OCI-LY3 (cell line): ENCODE data around the gene ARF1.
A peak's percentile ranks its signal among the peaks of the same experiment; 100 is the strongest.

Experiments used
- H2AFZ ChIP-seq: fragments of 200-600, 300-600 bp; shearing (Covaris generic); 2 replicates; pipeline ENCODE4 v1.6.0; 2014; ENCODE audit warnings: antibody characterized with exemption, low read depth, low read length
- H3K27ac ChIP-seq: fragments of 200-600, 300-600 bp; sonication (generic); 2 replicates; pipeline ENCODE4 v1.5.1; 2014; ENCODE audit warnings: mild to moderate bottlenecking, low read length, moderate library complexity, mixed read lengths
- H3K27me3 ChIP-seq: fragments of 200-600, 300-600 bp; sonication (generic); 2 replicates; pipeline ENCODE4 v1.6.1; 2014; ENCODE audit warnings: low read depth, low read length, mixed read lengths
- H3K36me3 ChIP-seq: fragments of 200-600, 300-600 bp; sonication (generic); replicated peaks from 2 replicates; pipeline ENCODE3; 2014; ENCODE audit warnings: low read depth, low read length, mixed read lengths
- H3K4me1 ChIP-seq: fragments of 300-600, 200-600 bp; sonication (generic); 2 replicates; pipeline ENCODE4 v1.6.1; 2014; ENCODE audit warnings: low read length, mixed read lengths
- H3K4me2 ChIP-seq: fragments of 200-600, 300-600 bp; sonication (generic); 2 replicates; pipeline ENCODE4 v1.6.1; 2014; ENCODE audit warnings: low read length, mixed read lengths
- H3K4me3 ChIP-seq: fragments of 300-600, 200-600 bp; sonication (generic); 2 replicates; pipeline ENCODE4 v1.5.1; 2014; ENCODE audit warnings: antibody characterized with exemption, mild to moderate bottlenecking, low read length, moderate library complexity
- H3K79me2 ChIP-seq: fragments of 300-600, 200-600 bp; shearing (Covaris generic); 2 replicates; pipeline ENCODE4 v1.6.1; 2014; ENCODE audit warnings: mild to moderate bottlenecking, low read length, mixed read lengths
- H3K9ac ChIP-seq: fragments of 300-600, 200-600 bp; shearing (Covaris generic); 2 replicates; pipeline ENCODE4 v1.6.0; 2014; ENCODE audit warnings: mild to moderate bottlenecking, low read length, moderate library complexity
- H3K9me3 ChIP-seq: fragments of 200-600, 300-600 bp; shearing (Covaris generic); 2 replicates; pipeline ENCODE4 v1.6.1; 2014; ENCODE audit warnings: low read length, mixed read lengths; ENCODE audit not compliant: insufficient read depth
- H4K20me1 ChIP-seq: fragments of 200-600, 300-600 bp; sonication (generic); 2 replicates; pipeline ENCODE4 v1.6.1; 2016; ENCODE audit warnings: low read length, mixed read lengths; ENCODE audit not compliant: insufficient read depth
- CTCF ChIP-seq: fragments of 200-600, 300-600 bp; sonication (generic); IDR thresholded peaks from 2 replicates; pipeline ENCODE4 v1.5.1; 2014; ENCODE audit warnings: antibody characterized with exemption, low read length, low read depth
- EZH2phosphoT487 ChIP-seq: fragments of 200-600 bp; shearing (Covaris generic); IDR thresholded peaks from 2 replicates; pipeline ENCODE4 v1.6.1; 2018; ENCODE audit warnings: antibody characterized with exemption, mixed run types, low read depth

Gene ARF1

GRCh38 chr1:228082214-228082917 lies at the start of gene ARF1:
Gene ARF1, plus strand, starts transcription at chr1:228082708. Its CDS starts 14,407 bp downstream, at chr1:228097115.
- peaks cover 78% of the 10 kb centered on the region for H3K79me2 ChIP-seq
- peaks cover 55% of the 10 kb centered on the region for H4K20me1 ChIP-seq
- H3K9me3 ChIP-seq: no peaks in the 10 kb centered on the region
- peak within 1 kb of the TSS; percentile 70 for H3K27ac ChIP-seq
- peak within 1 kb of the TSS; percentile 95 for H3K4me3 ChIP-seq
- no peak within 1 kb of the TSS for H2AFZ ChIP-seq
- peaks cover 34% of the 10 kb centered on the region for H3K36me3 ChIP-seq
- H3K4me1 ChIP-seq: peaks cover 31% of the 10 kb centered on the region
- H3K4me2 ChIP-seq: peak within 1 kb of the TSS; percentile 95
- H3K9ac ChIP-seq: peak within 1 kb of the TSS; percentile 94
- H3K27me3 ChIP-seq: no peaks in the 10 kb centered on the region
- TF ChIP-seq EZH2phosphoT487 (no peak), CTCF (no peak)

GRCh38 chr1:228033376-228033775 lies 49.1 kb upstream of the ARF1 start:
- H4K20me1 ChIP-seq: no peaks in the 10 kb centered on the region
- H3K4me1 ChIP-seq: 0 out of 2 replicates have a peak, but pooled peaks cover 4% of the 10 kb centered on the region
- no peak overlapping the region for H3K27ac ChIP-seq
- H3K4me3 ChIP-seq: no peak overlapping the region
- H3K36me3 ChIP-seq: no peaks in the 10 kb centered on the region
- no peak overlapping the region for H3K4me2 ChIP-seq
- H3K79me2 ChIP-seq: no peaks in the 10 kb centered on the region
- H3K27me3 ChIP-seq: no peaks in the 10 kb centered on the region
- TF ChIP-seq CTCF (no peak), EZH2phosphoT487 (no peak)
- H2AFZ ChIP-seq: no peak overlapping the region
- H3K9ac ChIP-seq: no peak overlapping the region
- no peaks in the 10 kb centered on the region for H3K9me3 ChIP-seq

GRCh38 chr1:228034954-228035837 lies 47.3 kb upstream of the ARF1 start:
- no peaks in the 10 kb centered on the region for H3K9me3 ChIP-seq
- H3K27ac ChIP-seq: no peak overlapping the region
- no peaks in the 10 kb centered on the region for H3K79me2 ChIP-seq
- H3K4me1 ChIP-seq: 0 out of 2 replicates have a peak, but pooled peaks cover 4% of the 10 kb centered on the region
- no peaks in the 10 kb centered on the region for H3K36me3 ChIP-seq
- H3K27me3 ChIP-seq: peaks cover 14% of the 10 kb centered on the region
- H3K9ac ChIP-seq: no peak overlapping the region
- no peak overlapping the region for H3K4me3 ChIP-seq
- H2AFZ ChIP-seq: no peak overlapping the region
- TF ChIP-seq CTCF (no peak), EZH2phosphoT487 (no peak)
- no peak overlapping the region for H3K4me2 ChIP-seq
- no peaks in the 10 kb centered on the region for H4K20me1 ChIP-seq

- no peak overlapping the region for H3K27ac ChIP-seq
Measured at GRCh38 chr1:228035844-228036243, 46.7 kb upstream of the ARF1 start.

More at GRCh38 chr1:228035844-228036243, 46.7 kb upstream of the ARF1 start:
- TF ChIP-seq EZH2phosphoT487 (no peak), CTCF (no peak)
- H3K4me2 ChIP-seq: no peak overlapping the region
- no peaks in the 10 kb centered on the region for H4K20me1 ChIP-seq
- no peaks in the 10 kb centered on the region for H3K36me3 ChIP-seq
- no peak overlapping the region for H3K9ac ChIP-seq
- H3K27me3 ChIP-seq: peaks cover 16% of the 10 kb centered on the region
- no peaks in the 10 kb centered on the region for H3K9me3 ChIP-seq
- no peak overlapping the region for H2AFZ ChIP-seq
- H3K4me1 ChIP-seq: 0 out of 2 replicates have a peak, but pooled peaks cover 4% of the 10 kb centered on the region
- no peak overlapping the region for H3K4me3 ChIP-seq
- H3K79me2 ChIP-seq: no peaks in the 10 kb centered on the region
